Osteoblast (primary cell): ENCODE data around the gene GLMN. TPM values are rescaled to one million over a fixed set of nuclear protein-coding genes. Genes with fewer than 3 reads are reported as not detected.
A peak's percentile ranks its signal among the peaks of the same experiment; 100 is the strongest.

Experiments used
- DNase-seq: peaks from one replicate; pipeline ENCODE4 v3.0.0; 2011; ENCODE audit warnings: low spot score, mixed read lengths; ENCODE audit not compliant: insufficient read length; ENCODE audit errors: missing footprints
- H2AFZ ChIP-seq: 2 replicates; pipeline ENCODE4 v1.6.0; 2011; ENCODE audit warnings: mild to moderate bottlenecking, low read length
- H3K27ac ChIP-seq: 2 replicates; pipeline ENCODE4 v1.5.1; 2011; ENCODE audit warnings: mild to moderate bottlenecking, low read depth, low read length, moderate library complexity
- H3K27me3 ChIP-seq: 2 replicates; pipeline ENCODE4 v1.6.0; 2012; ENCODE audit warnings: mild to moderate bottlenecking, control low read depth, inconsistent platforms, low read length, moderate library complexity; ENCODE audit not compliant: insufficient read depth
- H3K36me3 ChIP-seq: 2 replicates; pipeline ENCODE4 v1.5.1; 2011; ENCODE audit warnings: mild to moderate bottlenecking, low read length, control low read depth, moderate library complexity; ENCODE audit not compliant: insufficient read depth
- H3K4me1 ChIP-seq: 2 replicates; pipeline ENCODE4 v1.5.1; 2011; ENCODE audit warnings: mild to moderate bottlenecking, low read length, control low read depth, moderate library complexity; ENCODE audit not compliant: insufficient read depth
- H3K4me2 ChIP-seq: 2 replicates; pipeline ENCODE4 v1.6.0; 2011; ENCODE audit warnings: mild to moderate bottlenecking, low read length; ENCODE audit not compliant: insufficient read depth
- H3K4me3 ChIP-seq: fragments of 200-600 bp; sonication (generic); 3 replicates; pipeline ENCODE4 v1.5.1; 2012; ENCODE audit warnings: mild to moderate bottlenecking, low read length, inconsistent platforms; ENCODE audit not compliant: insufficient read depth
- H3K79me2 ChIP-seq: 2 replicates; pipeline ENCODE4 v1.6.0; 2012; ENCODE audit warnings: mild to moderate bottlenecking, low read length, control low read depth, inconsistent platforms; ENCODE audit not compliant: insufficient read depth
- H3K9me3 ChIP-seq: 2 replicates; pipeline ENCODE4 v1.5.1; 2011; ENCODE audit warnings: low read depth, low read length, control low read depth
- H4K20me1 ChIP-seq: 2 replicates; pipeline ENCODE4 v1.6.0; 2012; ENCODE audit warnings: mild to moderate bottlenecking, low read length, control low read depth; ENCODE audit not compliant: insufficient read depth
- CTCF ChIP-seq: IDR thresholded peaks from 2 replicates; pipeline ENCODE4 v1.5.1; 2011; ENCODE audit warnings: mild to moderate bottlenecking, low read depth, low read length, moderate library complexity; ENCODE audit errors: extremely low read depth
- total RNA-seq: library from RNA; depleted of rRNA; stranded (reverse); fragments of >200 nt; gene quantifications from 2 replicates; pipeline ENCODE4 v1.2.3, GENCODE V29; 2012

The GLMN gene
- total RNA-seq, 1 donor: 10.9 TPM

- peak overlapping the region; percentile 52 for H2AFZ ChIP-seq
- H3K9me3 ChIP-seq: no peaks in the 10 kb centered on the region
- H3K27me3 ChIP-seq: no peaks in the 10 kb centered on the region
- DNase-seq: peak; percentile 93
- H3K79me2 ChIP-seq: no peaks in the 10 kb centered on the region
- H3K4me3 ChIP-seq: no peak overlapping the region
- H3K36me3 ChIP-seq: no peaks in the 10 kb centered on the region
- H3K4me1 ChIP-seq: peaks cover 11% of the 10 kb centered on the region
- peak overlapping the region; percentile 73 for H3K4me2 ChIP-seq
- TF ChIP-seq CTCF: no peak
- no peaks in the 10 kb centered on the region for H4K20me1 ChIP-seq
- peak overlapping the region; percentile 79 for H3K27ac ChIP-seq
Observed at GRCh38 chr1:92211166-92211565, 87.6 kb downstream of the GLMN start.

- Histone ChIP-seq H3K4me2 (peak overlapping the region; percentile 73), H3K27me3 (no peaks in the 10 kb centered on the region), H3K4me1 (peaks cover 11% of the 10 kb centered on the region), H4K20me1 (no peaks in the 10 kb centered on the region), H3K36me3 (no peaks in the 10 kb centered on the region), H3K79me2 (no peaks in the 10 kb centered on the region), H3K4me3 (peak overlapping the region; percentile 20), H2AFZ (peak overlapping the region; percentile 52), H3K9me3 (no peaks in the 10 kb centered on the region), H3K27ac (peak overlapping the region; percentile 79)
- TF ChIP-seq CTCF: no peak
- peak; percentile 50 for DNase-seq
Observed at GRCh38 chr1:92210701-92211100, 88.1 kb downstream of the GLMN start.

- Histone ChIP-seq H3K27me3 (no peaks in the 10 kb centered on the region), H4K20me1 (no peaks in the 10 kb centered on the region), H3K79me2 (no peaks in the 10 kb centered on the region), H3K36me3 (no peaks in the 10 kb centered on the region), H3K4me2 (no peak overlapping the region), H3K4me3 (no peak overlapping the region), H3K27ac (no peak overlapping the region), H3K9me3 (no peaks in the 10 kb centered on the region), H2AFZ (no peak overlapping the region), H3K4me1 (no peaks in the 10 kb centered on the region)
- no peak for TF ChIP-seq CTCF
- DNase-seq: no peak
Observed at GRCh38 chr1:92203105-92203504, 95.7 kb downstream of the GLMN start.

- Histone ChIP-seq H2AFZ (peak overlapping the region; percentile 29), H3K4me1 (no peaks in the 10 kb centered on the region), H3K27me3 (no peaks in the 10 kb centered on the region), H3K79me2 (no peaks in the 10 kb centered on the region), H3K27ac (no peak overlapping the region), H3K36me3 (no peaks in the 10 kb centered on the region), H4K20me1 (no peaks in the 10 kb centered on the region), H3K4me3 (no peak overlapping the region), H3K9me3 (no peaks in the 10 kb centered on the region), H3K4me2 (no peak overlapping the region)
- no peak for DNase-seq
- TF ChIP-seq CTCF: no peak
Observed at GRCh38 chr1:92201973-92202372, 96.8 kb downstream of the GLMN start.

Other genes with a start within 250 kb of the GLMN start
- gene SETSIP, start 223.6 kb downstream of the GLMN start, total RNA-seq: 0.29 and 0.36 TPM in 2 replicates
- 5.8 and 8.3 TPM in 2 replicates for gene BTBD8, start 218.6 kb downstream of the GLMN start, total RNA-seq
- gene C1orf146, start 81.1 kb downstream of the GLMN start, total RNA-seq: not detected in 2 replicates
- gene RPAP2, start 72 bp upstream of the GLMN start, total RNA-seq: 8.5 and 8.7 TPM in 2 replicates
- under 0.01 TPM in 1 of 2 replicates, not detected in the other for gene GFI1, start 187.9 kb upstream of the GLMN start, total RNA-seq